K562 (cell line): ENCODE data around the gene FHIT. TPM values are rescaled to one million over a fixed set of nuclear protein-coding genes. Genes with fewer than 3 reads are reported as not detected.

ENCODE experiments used
- ATAC-seq: fragments of 200-7000 bp; cut with Tn5 transposase; 3 replicates; pipeline ENCODE4 v1.9.1; 2020; ENCODE audit warnings: moderate library complexity
- BruUV-seq: library from RNA; stranded (reverse); fragments of 400-500 nt; replicated peaks from 2 replicates; lab custom pipeline; 2021; lab: Mats Ljungman, UMichigan
- CTCF ChIA-PET: fragments of 300-600 bp; formaldehyde crosslinking; extraction: SDS; loops from one replicate; lab custom pipeline; 2021; ENCODE audit warnings: low intra/inter-chr PET ratio; lab: Yijun Ruan, JAX
- POLR2A ChIA-PET: fragments of 300-600, 350-650 bp; sonication (Branson Sonifier 250); formaldehyde crosslinking; extraction: SDS; loops from one replicate; lab custom pipeline; 2021; ENCODE audit warnings: antibody characterized with exemption, inconsistent platforms; lab: Yijun Ruan, JAX
- DNase-seq, 4 experiments: peaks; one replicate each; pipeline versions ENCODE4 v3.0.0 to v3.0.0-alpha.2; 2011 to 2018; ENCODE audit warnings: low spot score in 3 of 4, mixed read lengths in 3 of 4; ENCODE audit errors: extremely low read depth in 1 of 4
- FAIRE-seq: peaks from 2 replicates; lab custom pipeline; 2011; peaks lifted over from hg19 to GRCh38; lab: Jason Lieb, UNC
- H2AFZ ChIP-seq: 2 replicates; pipeline ENCODE4 v1.6.0; 2011; ENCODE audit warnings: low read depth, low read length, control low read depth, inconsistent platforms
- H3K27ac ChIP-seq: fragments of 200-600 bp; 3 replicates; pipeline ENCODE4 v1.8.0; 2011; ENCODE audit warnings: low read depth, mild to moderate bottlenecking, control low read depth, inconsistent platforms, low read length, moderate library complexity, mixed read lengths; ENCODE audit errors: extremely low read depth
- H3K27me3 ChIP-seq, 2 experiments: fragments of 300-600 bp in 1 of 2; 2 replicates in 1 of 2; 3 replicates in 1 of 2; pipeline versions ENCODE4 v1.6.0 to v1.8.0; 2011; ENCODE audit warnings: inconsistent platforms in 2 of 2, low read length in 2 of 2, mild to moderate bottlenecking in 1 of 2, mixed read lengths in 1 of 2, moderate library complexity in 1 of 2; ENCODE audit not compliant: control insufficient read depth in 2 of 2, insufficient read depth in 2 of 2
- H3K36me3 ChIP-seq: fragments of 300-600 bp; 3 replicates; pipeline ENCODE4 v1.8.0; 2011; ENCODE audit warnings: mild to moderate bottlenecking, low read length, inconsistent platforms; ENCODE audit not compliant: control insufficient read depth, insufficient read depth
- H3K4me1 ChIP-seq, 2 experiments: fragments of 200-600 bp in 1 of 2; replicated peaks in 1 of 2; 2 replicates in 1 of 2; 3 replicates in 1 of 2; pipeline versions ENCODE4 v1.5.1 to v1.8.0; 2011; ENCODE audit warnings: inconsistent platforms in 2 of 2, low read length in 2 of 2, mild to moderate bottlenecking in 1 of 2, mixed read lengths in 1 of 2, moderate library complexity in 1 of 2; ENCODE audit not compliant: control insufficient read depth in 2 of 2, insufficient read depth in 2 of 2
- H3K4me2 ChIP-seq: 2 replicates; pipeline ENCODE4 v1.6.1; 2011; ENCODE audit warnings: low read length, control low read depth, inconsistent platforms, mixed read lengths; ENCODE audit not compliant: insufficient read depth
- H3K4me3 ChIP-seq: fragments of 200-600 bp; sonication (generic), shearing (Covaris generic); 2 replicates; pipeline ENCODE4 v1.5.1; 2016; ENCODE audit warnings: control low read depth, inconsistent platforms
- H3K79me2 ChIP-seq: fragments of 200-600 bp; 3 replicates; pipeline ENCODE4 v1.8.0; 2011; ENCODE audit warnings: low read length, inconsistent platforms; ENCODE audit not compliant: control insufficient read depth, insufficient read depth
- H3K9ac ChIP-seq, 2 experiments: 2 replicates each; pipeline versions ENCODE4 v1.6.0 to v1.6.1; 2011; ENCODE audit warnings: low read depth in 2 of 2, low read length in 2 of 2, control low read depth in 1 of 2, inconsistent platforms in 1 of 2, mild to moderate bottlenecking in 1 of 2, mixed read lengths in 1 of 2; ENCODE audit not compliant: insufficient read depth in 1 of 2
- H3K9me1 ChIP-seq: one replicate; pipeline ENCODE4 v1.6.0; 2011; ENCODE audit warnings: inconsistent platforms, mild to moderate bottlenecking, low read length, moderate library complexity; ENCODE audit not compliant: control insufficient read depth, insufficient read depth
- H3K9me3 ChIP-seq: replicated peaks from 2 replicates; pipeline ENCODE4 v1.5.1; 2011; ENCODE audit warnings: low read depth, low read length, inconsistent platforms; ENCODE audit not compliant: control insufficient read depth, insufficient read depth
- H4K20me1 ChIP-seq: replicated peaks from 2 replicates; pipeline ENCODE4 v1.6.1; 2011; ENCODE audit warnings: low read length, inconsistent platforms, mixed read lengths; ENCODE audit not compliant: control insufficient read depth, insufficient read depth
- CEBPZ ChIP-seq: fragments of 150-350 bp; IDR thresholded peaks from 2 replicates; pipeline ENCODE4 v1.6.1; 2014; ENCODE audit warnings: low read depth, mild to moderate bottlenecking, low read length, borderline replicate concordance
- ETV5 ChIP-seq: sonication (generic); formaldehyde crosslinking; IDR thresholded peaks from 2 replicates; pipeline ENCODE4 v1.4.0; 2020; ENCODE audit warnings: low read depth, mild to moderate bottlenecking, missing genetic modification reagents
- HES1 ChIP-seq: fragments of 450-650 bp; IDR thresholded peaks from 2 replicates; pipeline ENCODE4 v1.6.1; 2016; ENCODE audit warnings: low read depth, mild to moderate bottlenecking, moderate library complexity
- NCOA2 ChIP-seq, 2 experiments: fragments of 450-650 bp; IDR thresholded peaks; 2 replicates each; pipeline ENCODE4 v1.6.1; 2018; ENCODE audit warnings: mild to moderate bottlenecking in 2 of 2, moderate library complexity in 1 of 2; ENCODE audit not compliant: partially characterized antibody in 2 of 2
- TEAD4 ChIP-seq, 2 experiments: sonication (generic) in 1 of 2; formaldehyde crosslinking in 1 of 2; IDR thresholded peaks; 2 replicates each; pipeline versions ENCODE4 v1.6.1 to v1.8.0; 2012 to 2022; ENCODE audit warnings: borderline replicate concordance in 1 of 2, inconsistent platforms in 1 of 2, low read length in 1 of 2, mild to moderate bottlenecking in 1 of 2, missing genetic modification reagents in 1 of 2
- WGBS: fragments of 100-300 bp; shearing (Covaris generic); methylation state at CpG from one replicate; pipeline ENCODE4 v1.1.6; 2016; ENCODE audit warnings: low coverage, mixed read lengths; ENCODE audit not compliant: insufficient coverage; ENCODE audit errors: missing lambda C conversion rate; 5-methylcytosine and 5-hydroxymethylcytosine counted together
- in situ Hi-C: fragments of 300-500 bp; cut with MboI; formaldehyde crosslinking; loops from 4 replicates; pipeline ENCODE4 v1.15.0; 2018; ENCODE audit warnings: inconsistent platforms, mixed read lengths
- intact Hi-C: fragments of 100-400 bp; cut with micrococcal nuclease; formaldehyde crosslinking; loops from 2 replicates; pipeline ENCODE4 v1.14.2; 2022
- polyA plus RNA-seq, 8 experiments: library from polyadenylated mRNA; depleted of rRNA in 4 of 8; stranded (reverse) in 5 of 8; unstranded in 3 of 8; fragments of >200 nt; fragmentation: Nextera tagmentation in 2 of 8; fragmentation: Illumina TruSeq in 1 of 8; extraction: Ambion mirVana in 2 of 8; extraction: Trizol in 1 of 8; gene quantifications; 2 replicates each; pipeline versions ENCODE4 v1.2.1 to v1.2.3, GENCODE V29; 2011 to 2014; ENCODE audit warnings: inconsistent platforms in 1 of 8, missing spikeins in 1 of 8
- total RNA-seq, 7 experiments: library from RNA; depleted of rRNA in 6 of 7; stranded (reverse); fragments of >200 nt in 6 of 7; fragmentation: Illumina TruSeq in 2 of 7; extraction: Trizol in 2 of 7; gene quantifications; 2 replicates each; pipeline versions ENCODE4 v1.2.1 to v1.2.3, GENCODE V29; 2011 to 2021; ENCODE audit warnings: low replicate concordance in 1 of 7

The FHIT gene
- total and polyA plus RNA-seq, 9 of the 15 experiments (the other 6 are each of a cell fraction or from before 2014, with no cell fraction given), result 1.7 to 9.1 (median 4.3) TPM

- TF ChIP-seq HES1, result no peak
- no peak for TF ChIP-seq ETV5 (CRISPR knock-in tag)
- no peak for TF ChIP-seq CEBPZ
- TF ChIP-seq TEAD4 (IDR thresholded peaks at IDR 0.05; ENCODE audit: low read length), result no peak
- no peak for TF ChIP-seq TEAD4 (CRISPR knock-in tag; IDR thresholded peaks at IDR 0.05; ENCODE audit: borderline replicate concordance)
- TF ChIP-seq NCOA2 (IDR thresholded peaks at IDR 0.05; ENCODE audit: partially characterized antibody in 2 of 2), result no peak
- Histone ChIP-seq H4K20me1 (no peaks in the 10 kb centered on the region), H3K4me2 (no peak overlapping the region), H3K36me3 (no peaks in the 10 kb centered on the region), H3K9ac (no peak overlapping the region), H3K27me3 (no peaks in the 10 kb centered on the region), H3K79me2 (no peaks in the 10 kb centered on the region), H3K4me1 (no peaks in the 10 kb centered on the region), H3K9me3 (no peaks in the 10 kb centered on the region), H3K27ac (no peak overlapping the region), H3K9me1 (no peaks in the 10 kb centered on the region), H2AFZ (no peak overlapping the region), H3K4me3 (no peak overlapping the region)
- ChIA-PET CTCF (no interaction called here), POLR2A (no interaction called here)
- FAIRE-seq (no peak), DNase-seq (no peak), ATAC-seq (no peak)
- intact Hi-C loops, result no loop called here
- in situ Hi-C loops, result no loop called here
- no TSS peak for BruUV-seq
- WGBS, result 5% methylated on average over 2 of the region's 2 CpGs
These were observed 357.3 kb downstream of the FHIT start for GRCh38 chr3:60893946-60894345.
